Endothelial cell of umbilical vein (primary cell): ENCODE results near the gene HCN2.

ENCODE experiments used
- EZH2 ChIP-seq: IDR thresholded peaks from 2 replicates; pipeline ENCODE4 v1.6.1; 2012; ENCODE audit warnings: borderline replicate concordance, low read depth, mild to moderate bottlenecking, moderate library complexity, low read length, inconsistent platforms; ENCODE audit not compliant: severe bottlenecking
- GATA2 ChIP-seq: IDR thresholded peaks from 2 replicates; pipeline ENCODE4 v1.7.0; 2011; ENCODE audit warnings: low read depth, mild to moderate bottlenecking, moderate library complexity, mixed read lengths, low read length; ENCODE audit not compliant: insufficient read length, insufficient read depth
- JUN ChIP-seq: IDR thresholded peaks from 2 replicates; pipeline ENCODE4 v1.6.1; 2011; ENCODE audit warnings: borderline replicate concordance, low read depth; ENCODE audit not compliant: insufficient read length, insufficient read depth
- MYC ChIP-seq: IDR thresholded peaks from one replicate; pipeline ENCODE4 v1.6.1; 2011; ENCODE audit warnings: mild to moderate bottlenecking, low read depth, low read length
- POLR2A ChIP-seq: IDR thresholded peaks from 2 replicates; pipeline ENCODE4 v1.6.1; 2012; ENCODE audit warnings: low read depth, mild to moderate bottlenecking, control low read depth, low read length
- POLR2AphosphoS5 ChIP-seq: IDR thresholded peaks from 2 replicates; pipeline ENCODE4 v1.6.1; 2012; ENCODE audit warnings: low read depth, mild to moderate bottlenecking, control low read depth, low read length, moderate library complexity; ENCODE audit not compliant: insufficient read depth
- TF ChIP-seq, protein P1 (sequence below), 2 donors: IDR thresholded peaks; 1 replicate in 1 of 2; 2 replicates in 1 of 2; pipeline ENCODE4 v1.5.1; 2011; ENCODE audit warnings: low read length in 2 of 2, mild to moderate bottlenecking in 2 of 2, moderate library complexity in 2 of 2, control low read depth in 1 of 2, inconsistent platforms in 1 of 2, low read depth in 1 of 2; ENCODE audit not compliant: insufficient read depth in 1 of 2; ENCODE audit errors: extremely low read depth in 1 of 2
- TF ChIP-seq, protein P2 (sequence below): IDR thresholded peaks from 2 replicates; pipeline ENCODE4 v1.6.1; 2011; ENCODE audit not compliant: insufficient read depth, insufficient read length

DNA sequence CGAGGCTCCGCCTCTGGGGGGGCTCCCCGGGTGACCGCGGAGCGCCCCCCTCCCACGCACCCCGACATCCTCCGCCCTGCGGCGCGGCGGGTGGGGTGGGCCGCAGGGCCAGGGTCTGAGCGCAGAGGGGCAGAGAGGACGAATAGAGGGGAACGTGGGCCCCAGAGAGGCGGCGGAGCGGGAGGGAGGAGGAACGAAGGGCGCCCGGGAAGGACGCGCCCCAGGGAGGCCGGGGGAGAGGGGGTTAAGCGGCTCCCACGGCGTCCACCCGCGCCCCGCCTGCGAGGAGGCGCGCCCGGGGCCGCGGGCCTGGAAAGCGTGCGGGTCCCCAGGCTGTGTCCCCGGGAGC is 1.0 kb downstream of the HCN2 start:
- TF ChIP-seq, protein P1, sequence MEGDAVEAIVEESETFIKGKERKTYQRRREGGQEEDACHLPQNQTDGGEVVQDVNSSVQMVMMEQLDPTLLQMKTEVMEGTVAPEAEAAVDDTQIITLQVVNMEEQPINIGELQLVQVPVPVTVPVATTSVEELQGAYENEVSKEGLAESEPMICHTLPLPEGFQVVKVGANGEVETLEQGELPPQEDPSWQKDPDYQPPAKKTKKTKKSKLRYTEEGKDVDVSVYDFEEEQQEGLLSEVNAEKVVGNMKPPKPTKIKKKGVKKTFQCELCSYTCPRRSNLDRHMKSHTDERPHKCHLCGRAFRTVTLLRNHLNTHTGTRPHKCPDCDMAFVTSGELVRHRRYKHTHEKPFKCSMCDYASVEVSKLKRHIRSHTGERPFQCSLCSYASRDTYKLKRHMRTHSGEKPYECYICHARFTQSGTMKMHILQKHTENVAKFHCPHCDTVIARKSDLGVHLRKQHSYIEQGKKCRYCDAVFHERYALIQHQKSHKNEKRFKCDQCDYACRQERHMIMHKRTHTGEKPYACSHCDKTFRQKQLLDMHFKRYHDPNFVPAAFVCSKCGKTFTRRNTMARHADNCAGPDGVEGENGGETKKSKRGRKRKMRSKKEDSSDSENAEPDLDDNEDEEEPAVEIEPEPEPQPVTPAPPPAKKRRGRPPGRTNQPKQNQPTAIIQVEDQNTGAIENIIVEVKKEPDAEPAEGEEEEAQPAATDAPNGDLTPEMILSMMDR (IDR thresholded peaks at IDR 0.05; ENCODE audit: extremely low read depth in 1 of 2, insufficient read depth in 1 of 2, low read depth in 1 of 2, low read length in 2 of 2), result no peak
- TF ChIP-seq EZH2 (no peak), POLR2A (no peak), POLR2AphosphoS5 (no peak), GATA2 (no peak), MYC (no peak), JUN (no peak)
- TF ChIP-seq, protein P2, sequence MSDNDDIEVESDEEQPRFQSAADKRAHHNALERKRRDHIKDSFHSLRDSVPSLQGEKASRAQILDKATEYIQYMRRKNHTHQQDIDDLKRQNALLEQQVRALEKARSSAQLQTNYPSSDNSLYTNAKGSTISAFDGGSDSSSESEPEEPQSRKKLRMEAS, result no peak
